GM18870 (cell line): ENCODE data around the gene SEC16B.

Source experiments
- ATAC-seq: cut with Tn5 transposase; IDR thresholded peaks from one replicate; pipeline ENCODE4 v1.9.1; 2021; ENCODE audit warnings: moderate library complexity; ENCODE audit not compliant: unreplicated experiment

Gene SEC16B

DNA sequence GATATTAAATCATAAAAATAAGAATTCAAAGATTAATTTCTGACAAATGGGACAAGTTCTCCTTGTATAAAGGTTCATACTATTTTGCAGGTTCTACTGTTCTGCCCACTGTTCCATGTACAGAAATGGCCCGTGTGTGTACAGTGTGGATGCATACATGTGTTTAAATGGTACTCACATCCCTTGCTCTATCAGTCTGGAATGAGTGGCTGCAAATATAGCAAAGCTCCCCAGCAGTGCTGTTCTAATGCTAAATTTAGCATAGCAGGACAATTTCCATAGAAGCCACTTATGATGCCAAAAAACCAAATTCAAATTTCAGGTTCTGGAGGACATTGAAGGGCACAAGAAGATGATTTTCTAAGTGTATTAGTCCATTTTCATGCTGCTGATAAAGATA, 9.4 kb upstream of the SEC16B start:
- no peak for ATAC-seq

DNA sequence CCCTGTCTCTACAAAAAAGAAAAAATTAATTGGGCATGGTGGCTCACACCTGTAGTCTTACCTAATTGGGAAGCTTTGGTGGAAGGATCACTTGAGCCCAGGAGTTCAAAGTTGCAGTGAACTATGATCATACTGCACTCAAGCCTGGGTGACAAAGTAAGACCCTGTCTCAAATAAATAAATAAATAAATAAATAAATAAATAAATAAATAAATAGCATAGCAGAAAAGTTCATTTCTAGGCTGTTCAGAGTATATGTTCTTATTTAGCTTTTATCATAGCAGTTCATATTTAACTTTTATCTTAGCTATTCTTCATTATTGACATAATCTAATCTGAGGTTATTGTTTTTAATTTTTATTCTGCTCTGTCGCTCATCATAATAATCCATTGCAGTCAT, 8.7 kb upstream of the SEC16B start:
- no peak for ATAC-seq

DNA sequence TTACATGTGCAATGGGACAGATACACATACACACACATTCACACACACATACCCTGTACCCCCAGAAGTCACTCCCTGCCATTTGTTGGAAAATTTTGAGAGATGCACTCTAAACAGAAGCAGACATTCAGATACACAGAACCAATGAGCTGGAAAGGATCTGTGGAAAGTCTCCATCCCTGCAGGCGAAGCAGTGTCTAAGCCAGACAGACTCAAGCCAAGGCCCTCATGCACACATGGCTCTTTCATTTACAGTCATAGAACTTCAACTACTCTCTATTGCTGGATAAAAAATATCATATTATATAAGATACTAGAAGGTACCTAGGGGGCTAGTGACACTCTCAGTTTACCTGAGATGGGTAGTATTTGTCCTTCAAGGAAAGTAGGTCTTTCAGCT, 7.3 kb upstream of the SEC16B start:
- ATAC-seq, result no peak

DNA sequence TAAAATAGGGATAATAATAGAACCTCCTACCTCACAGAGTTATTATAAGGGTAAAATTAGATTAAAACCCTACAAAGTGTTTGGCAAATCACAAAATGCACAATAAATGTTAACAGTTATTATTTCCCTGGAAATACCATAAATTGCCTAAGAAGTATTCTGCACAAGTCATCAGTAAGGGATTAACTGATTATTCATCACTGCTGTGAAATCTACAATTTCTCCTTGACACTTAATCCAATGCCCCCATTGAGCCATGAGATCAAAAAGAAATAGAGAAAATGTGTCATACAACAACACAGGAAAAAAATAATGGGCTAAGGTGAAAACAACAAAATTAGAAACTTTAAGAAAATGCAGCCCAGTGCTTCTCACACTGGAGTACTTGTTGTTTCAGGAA, 6.7 kb upstream of the SEC16B start:
- no peak for ATAC-seq

DNA sequence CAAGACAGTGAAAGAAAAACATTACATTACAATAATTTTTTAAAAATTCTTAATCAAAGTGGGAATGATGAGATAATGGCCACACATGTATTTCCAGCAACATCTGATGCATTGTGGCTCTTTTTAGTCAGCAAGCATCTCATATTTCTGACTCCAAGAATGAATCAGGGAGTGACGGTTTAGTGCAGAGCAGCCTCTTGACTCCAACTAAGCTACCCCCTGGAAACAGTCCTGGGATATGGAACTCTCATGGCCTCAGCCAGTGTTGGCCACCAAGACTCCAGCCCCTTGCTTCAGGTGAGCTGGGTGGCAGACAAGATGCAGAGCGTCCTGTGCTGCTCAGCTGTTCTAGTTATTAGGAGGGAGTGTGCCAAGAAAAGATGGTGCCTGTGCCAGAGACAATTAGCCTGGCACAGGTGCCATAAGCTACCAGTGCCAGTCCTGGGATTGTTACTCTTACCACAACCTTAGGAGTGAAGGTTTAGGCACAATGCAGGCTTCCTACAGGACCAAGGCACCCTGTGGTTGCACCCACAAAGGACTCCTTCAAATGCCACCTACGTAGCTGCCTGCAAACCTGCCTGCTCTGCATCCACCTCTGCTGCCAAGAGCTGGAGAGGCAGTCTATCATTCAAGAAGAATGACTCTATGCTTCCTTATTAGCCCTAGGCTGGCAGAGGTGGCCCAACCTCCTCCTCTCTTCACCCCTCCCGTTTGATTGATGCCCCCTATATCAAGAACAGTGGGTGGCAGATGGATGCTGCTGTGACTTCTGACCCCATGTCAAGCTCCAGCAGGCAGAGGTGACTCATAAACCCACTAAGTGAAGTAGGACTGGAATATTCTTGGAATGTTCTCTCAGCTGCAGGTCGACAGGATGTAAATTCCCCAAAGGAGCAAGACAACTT, 6.0 kb upstream of the SEC16B start:
- no peak for ATAC-seq

DNA sequence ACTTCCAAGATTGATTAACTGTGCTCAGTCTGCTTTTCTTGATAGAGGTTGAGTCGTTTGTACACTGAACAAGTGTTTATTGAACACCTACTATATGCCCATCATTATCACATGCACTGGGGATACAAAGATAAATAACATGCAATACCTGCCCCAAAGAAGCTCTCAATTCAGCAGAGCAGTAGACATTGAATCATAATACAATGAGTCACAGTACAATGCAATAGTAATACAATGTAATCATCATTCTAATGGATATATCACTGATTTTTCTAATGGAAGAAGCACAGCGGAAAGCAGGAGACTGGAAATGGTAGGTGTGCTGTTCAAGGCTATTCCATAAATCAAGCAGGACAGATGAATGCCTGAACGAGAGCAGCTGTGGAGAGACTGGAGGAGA, 3.7 kb upstream of the SEC16B start:
- ATAC-seq, result no peak

DNA sequence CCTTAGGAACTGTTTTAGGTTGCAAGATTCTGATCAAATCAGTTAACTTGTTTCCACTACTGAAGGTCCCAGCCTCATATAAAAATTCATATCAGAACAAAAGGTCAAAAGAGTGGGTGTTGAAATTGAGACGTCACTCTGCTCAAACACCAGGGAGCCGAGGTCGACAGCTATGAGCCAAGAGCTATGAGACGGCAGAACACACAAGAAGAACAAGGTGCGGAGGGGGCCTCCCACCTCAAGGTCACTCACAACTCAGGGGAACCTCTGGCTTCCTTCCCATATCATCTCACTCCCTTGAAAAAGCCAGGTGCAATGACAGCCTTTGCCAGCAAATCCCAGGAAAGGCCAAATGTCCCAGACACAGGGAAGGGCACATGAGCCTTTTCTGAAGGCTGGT, 749 bp downstream of the SEC16B start:
- ATAC-seq, result no peak

DNA sequence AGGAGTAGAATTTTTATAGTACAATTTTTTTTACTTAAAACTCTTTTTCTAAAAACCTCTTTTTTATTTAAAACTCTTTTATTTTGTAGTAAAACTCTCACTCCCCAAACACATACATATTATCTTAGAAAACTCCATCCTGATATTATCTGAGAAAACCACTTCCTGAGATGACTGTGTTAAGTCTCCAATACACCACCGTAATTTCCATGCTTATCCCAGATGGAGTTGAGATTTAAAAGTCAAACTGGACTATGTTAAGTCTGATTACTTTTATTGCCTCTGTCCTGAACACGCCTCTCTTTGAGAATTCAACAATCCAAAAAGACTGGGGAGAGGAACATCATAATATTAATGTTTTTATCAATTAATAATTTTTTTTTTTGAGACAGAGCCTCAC, 3.7 kb downstream of the SEC16B start:
- ATAC-seq, result no peak

DNA sequence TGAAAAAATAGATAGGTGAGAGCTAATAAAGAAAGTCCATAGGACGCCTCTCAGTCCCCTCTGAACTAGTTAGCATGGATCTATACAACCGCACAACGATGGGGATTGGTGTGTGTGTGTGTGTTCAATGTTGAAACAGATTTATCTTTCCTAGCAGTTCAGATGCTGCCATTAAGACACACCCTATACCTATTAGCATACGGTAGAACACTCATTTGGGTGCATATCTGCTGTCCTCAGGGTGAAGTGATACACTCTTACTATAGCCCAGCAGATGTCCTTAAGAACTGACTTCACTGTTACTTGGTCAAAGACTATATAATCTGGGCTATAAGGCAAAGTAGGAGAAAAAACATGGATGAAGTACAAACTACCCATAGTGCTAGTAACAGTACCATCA, 4.6 kb downstream of the SEC16B start:
- no peak for ATAC-seq

DNA sequence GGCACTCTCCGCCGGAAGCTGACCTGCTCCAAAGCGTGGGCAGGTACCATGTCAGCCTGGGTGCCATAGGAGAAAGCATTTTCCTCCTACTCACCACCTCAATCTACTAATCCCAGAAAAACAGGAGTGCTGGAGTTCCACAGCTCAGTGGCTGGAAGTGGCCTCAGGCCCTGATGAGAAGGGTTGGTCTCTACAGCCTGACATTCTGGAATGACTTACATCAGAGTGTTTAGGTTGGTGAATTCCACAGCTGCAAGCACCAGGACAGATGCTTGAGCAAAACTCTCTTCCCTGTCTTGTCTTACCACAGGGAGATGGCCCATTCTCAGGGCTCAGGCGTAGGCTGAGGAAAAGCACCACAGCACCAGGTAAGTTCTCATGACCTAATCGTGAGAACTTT, 5.5 kb downstream of the SEC16B start:
- no peak for ATAC-seq

DNA sequence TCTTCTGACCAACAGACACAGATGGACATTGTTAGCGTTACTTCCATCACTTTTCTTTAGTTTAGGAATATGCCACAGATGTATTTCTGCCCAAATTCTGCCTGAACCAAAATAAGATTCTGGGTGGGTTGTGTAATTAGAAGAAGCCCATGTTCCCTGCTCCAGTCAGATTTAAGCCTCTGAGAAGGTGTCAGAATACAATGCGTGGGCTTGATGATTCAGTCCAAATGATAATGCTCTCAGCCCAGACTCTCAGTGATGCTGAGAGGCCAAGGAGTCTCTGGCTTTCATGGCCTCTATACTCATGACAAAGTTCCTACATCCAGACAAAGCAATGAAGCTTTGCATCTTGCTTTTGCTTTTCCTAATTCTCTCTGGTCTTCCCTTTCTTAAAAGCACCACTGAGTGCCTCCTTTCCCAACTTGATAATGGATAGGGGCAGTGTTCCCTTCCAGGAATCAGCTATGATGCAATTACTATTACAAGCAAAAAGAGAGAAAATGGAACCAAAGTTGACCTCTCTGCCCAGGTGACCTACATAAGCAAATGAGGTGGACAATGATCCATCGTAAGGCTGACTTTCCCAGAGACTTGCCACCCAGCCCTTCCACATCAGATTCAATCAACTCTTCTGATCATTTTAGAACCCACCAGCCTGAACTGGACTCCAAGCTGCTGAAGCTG, 8.8 kb downstream of the SEC16B start:
- no peak for ATAC-seq

DNA sequence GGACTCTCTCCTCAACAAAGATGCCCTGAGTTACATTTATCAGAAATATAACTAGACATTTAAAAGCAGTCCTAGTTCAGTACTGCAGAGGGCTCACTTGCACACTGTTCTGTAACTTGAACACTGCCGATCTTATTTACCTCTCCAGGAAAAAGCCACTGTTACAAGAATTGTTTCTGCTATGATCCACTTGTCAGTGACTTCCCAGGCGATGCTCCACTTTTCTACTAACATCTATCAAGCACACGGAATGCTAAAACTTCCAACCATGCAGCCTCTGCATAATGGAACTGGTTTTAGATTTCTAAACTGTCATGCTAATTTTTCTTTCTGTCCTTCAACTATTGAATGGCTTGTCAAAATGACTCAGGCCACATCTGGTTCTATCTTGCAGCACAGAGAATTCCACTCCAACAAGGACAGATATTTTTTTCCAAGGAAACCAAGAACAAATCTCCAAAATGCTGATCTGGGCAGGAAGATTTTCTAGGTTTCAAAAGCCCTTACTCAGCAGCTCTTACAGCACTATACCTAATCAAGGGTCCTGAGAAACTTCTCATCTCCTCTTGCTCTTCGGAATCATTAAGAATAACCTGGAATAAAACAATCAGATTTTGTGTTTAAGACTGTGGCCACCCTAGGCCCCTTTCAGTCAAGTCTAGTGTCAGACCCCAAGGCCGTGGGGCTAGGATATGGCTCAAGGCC, 9.9 kb downstream of the SEC16B start:
- no peak for ATAC-seq

DNA sequence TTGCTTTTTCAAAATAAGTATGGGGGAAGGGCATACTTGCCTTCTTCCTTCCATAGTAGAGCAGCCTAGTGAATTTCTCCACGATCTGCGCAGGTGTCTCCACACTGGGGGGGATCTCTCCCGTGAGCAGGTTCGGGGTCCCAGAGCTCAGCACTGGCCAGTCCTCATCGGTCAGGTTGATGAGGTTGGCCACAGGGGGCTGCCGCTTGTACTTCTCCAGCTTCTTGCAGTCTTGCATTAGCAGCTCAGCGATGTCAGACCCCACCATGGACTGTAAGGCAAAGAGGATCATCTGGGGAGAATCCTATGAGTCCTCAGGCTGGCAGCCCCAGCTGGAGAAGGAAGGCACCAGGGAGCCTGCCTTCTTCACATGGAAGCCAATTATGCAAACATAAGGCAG, 11.8 kb downstream of the SEC16B start:
- ATAC-seq, result no peak

DNA sequence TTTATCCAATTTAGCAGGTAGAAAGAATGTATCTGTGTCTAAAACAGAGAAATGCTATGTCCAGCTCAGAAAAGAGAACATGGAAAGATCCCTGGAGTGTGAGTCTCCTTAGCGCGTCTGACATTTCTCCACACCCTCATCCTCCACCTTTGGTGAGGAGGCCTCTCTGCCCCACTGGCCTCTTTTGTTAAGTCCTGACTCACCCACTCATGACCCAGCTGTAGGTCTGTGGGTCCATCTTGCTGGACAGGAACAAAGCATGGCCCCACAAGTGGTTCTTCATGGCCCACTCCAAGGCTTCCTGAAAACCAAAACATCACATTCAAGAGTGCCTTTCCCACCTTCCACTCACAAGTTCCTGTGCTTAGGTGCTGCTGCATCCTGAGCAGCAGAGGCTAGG, 15.8 kb downstream of the SEC16B start:
- no peak for ATAC-seq

DNA sequence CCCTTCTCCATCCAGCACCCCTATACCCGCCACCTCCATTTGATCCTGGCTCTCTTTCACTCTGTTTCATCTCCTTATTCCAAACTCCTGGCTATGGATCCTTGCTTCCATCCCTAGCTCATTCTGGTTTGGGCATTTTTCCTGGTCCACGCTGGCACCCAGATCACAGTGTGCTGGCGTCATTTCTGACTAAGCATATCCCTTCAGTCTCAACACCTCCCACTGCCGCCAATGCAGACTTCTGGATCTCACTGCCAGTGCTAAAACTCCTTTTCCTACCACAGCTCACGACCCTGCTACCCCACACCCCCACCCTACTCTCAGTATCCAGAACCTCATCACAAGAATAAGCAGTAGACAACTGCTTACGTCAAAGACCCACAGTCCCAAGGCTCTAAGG, 16.3 kb downstream of the SEC16B start:
- ATAC-seq, result no peak

DNA sequence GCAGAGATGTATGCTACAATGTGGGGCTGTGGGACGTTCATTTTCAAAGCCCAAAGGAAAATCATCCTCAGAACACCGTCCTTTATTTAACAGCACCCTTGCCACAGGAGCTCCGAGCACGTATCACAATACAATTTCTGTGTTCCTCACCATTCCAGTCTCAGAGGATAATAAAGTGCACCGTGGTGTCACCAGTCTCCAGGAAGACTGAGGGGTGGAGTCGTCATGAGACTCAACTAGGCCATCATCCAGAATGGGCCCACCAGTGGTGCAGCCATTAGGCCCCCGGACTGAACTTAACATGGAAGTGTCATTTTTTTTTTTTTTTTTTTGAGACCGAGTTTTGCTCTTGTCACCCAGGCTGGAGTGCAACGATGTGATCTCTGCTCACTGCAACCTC, 17.2 kb downstream of the SEC16B start:
- ATAC-seq, result no peak

DNA sequence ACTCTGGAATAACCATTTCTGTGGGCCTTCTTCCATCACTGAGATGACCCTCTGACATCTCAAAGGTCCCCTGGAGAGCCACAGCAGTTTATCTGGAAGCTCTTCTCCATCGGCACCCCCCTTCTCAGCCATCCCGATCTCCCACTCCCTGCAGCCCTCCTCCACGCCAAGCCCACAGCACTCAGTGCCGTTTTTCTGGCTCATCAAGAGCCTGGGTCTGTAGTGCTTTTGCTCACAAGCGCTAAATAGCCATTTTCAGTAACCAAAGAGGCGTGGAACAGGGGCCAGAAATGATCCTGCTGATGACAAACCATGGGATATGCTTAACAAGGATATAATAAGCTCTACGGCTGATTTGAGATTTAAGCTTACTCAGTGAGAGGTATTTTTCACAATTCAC, 17.6 kb downstream of the SEC16B start:
- ATAC-seq, result no peak

DNA sequence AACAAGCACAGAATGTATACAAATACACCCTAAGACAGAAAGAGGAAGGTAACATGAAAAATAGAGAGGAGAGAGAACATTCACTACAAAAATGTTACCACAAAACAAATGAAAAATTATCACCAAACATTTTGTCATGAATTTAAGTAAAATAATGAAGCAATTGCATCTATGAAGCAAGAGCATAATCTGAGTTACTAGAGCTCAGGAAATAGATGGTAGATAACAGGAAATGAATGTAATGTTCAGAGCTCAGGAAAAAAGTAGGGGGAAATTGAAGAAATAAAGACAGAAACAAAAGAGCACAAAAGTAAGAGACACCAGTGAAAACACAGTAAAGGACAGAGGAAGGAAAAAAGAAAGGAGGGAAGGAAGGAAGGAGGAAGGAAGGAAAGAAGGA, 19.4 kb downstream of the SEC16B start:
- ATAC-seq, result no peak

DNA sequence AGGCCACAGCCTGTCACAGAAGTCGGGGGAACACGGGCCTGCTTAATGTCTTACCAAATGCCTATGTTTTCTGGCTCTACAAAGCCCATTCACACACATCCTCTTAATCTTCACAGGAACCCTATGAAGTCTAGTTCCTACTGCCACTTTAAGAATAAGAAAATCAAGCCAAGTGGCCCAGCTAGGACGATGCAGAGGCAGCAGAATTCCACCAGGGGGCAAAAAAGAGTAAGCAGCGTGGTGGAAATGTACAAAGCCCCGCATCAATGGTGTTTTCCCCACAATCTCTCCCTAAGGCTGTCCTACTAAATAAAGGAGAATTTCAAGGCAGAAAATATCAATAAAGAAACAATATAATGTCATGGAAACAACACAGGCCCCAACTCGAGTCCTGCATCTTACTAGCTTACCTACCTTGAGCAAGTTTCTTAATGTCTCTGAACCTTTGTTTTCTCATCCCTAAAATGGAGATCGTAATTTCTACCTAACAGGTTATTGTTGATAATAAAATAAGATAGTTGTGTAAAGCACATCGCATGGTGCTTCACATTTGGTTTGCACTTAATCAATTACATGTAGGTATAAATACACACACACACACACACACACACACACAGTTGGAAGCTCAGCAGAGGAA, 21.4 kb downstream of the SEC16B start:
- peak; percentile 73 for ATAC-seq

DNA sequence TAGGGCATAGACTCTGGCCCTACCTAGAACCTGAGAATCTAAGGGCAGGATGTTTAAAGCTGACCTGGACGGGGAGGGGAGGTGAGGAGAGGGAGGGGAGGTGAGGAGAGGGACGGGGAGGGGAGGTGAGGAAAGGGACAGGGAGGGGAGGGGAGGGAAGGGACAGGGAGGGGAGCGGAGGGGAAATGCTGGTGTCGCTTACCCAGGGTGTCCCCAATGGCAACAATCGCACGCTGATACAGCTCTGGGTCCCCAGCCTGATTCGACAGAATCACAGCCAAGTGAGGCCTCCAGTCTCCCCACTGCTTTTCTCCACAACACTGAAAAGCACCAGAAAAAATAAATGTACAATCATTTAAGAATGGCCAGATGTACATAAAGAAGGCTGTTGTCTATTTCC, 22.2 kb downstream of the SEC16B start:
- no peak for ATAC-seq

DNA sequence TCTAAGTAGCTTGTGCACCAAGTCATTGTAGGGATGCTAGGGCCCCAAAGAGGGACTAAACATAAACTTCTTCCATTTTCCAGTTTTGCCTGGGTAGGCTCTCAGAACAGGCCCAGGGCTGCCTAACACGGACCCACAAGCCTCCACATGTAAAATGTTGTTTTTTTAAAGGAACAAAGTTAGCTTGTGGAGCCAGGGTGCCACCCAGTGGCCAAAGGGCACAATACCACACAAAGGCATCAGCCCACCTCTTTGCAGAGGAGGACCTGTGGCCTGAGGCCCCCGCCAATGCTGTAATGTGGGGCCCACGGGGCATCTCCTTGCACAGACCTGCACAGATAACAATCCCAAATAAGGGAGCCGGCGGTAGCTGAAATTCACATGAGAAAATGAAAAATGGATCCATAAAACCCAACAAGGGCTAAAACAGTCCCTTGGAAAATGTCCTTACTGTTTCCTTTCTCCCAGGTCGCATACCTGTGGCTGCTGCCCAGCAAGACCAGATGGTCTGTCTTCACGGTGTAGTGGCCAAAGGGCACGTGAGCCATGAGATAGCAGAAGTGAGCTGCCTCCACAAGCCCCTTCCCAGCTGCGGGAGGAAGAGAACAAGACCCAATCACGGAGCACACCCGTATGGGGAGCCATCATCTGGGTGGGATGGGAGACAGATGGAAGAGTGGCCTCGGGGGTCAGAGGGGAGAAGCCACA, 23.8 kb downstream of the SEC16B start:
- ATAC-seq, result peak; percentile 67
